HCT116 (cell line): ENCODE measurements around the gene RS1.

Experiments used
- CBX3 ChIP-seq: IDR thresholded peaks from 2 replicates; pipeline ENCODE4 v1.6.1; 2012; ENCODE audit warnings: low read depth
- CTCF ChIP-seq, 3 experiments: fragments of 200-600 bp in 1 of 3; sonication (generic) in 1 of 3; IDR thresholded peaks in 2 of 3; conservative IDR thresholded peaks in 1 of 3; 2 replicates each; pipeline ENCODE4 v1.5.1; 2012 to 2017; ENCODE audit warnings: low read depth in 2 of 3, low read length in 2 of 3, antibody characterized with exemption in 1 of 3, borderline replicate concordance in 1 of 3, control low read depth in 1 of 3, mild to moderate bottlenecking in 1 of 3, mixed read lengths in 1 of 3, mixed run types in 1 of 3, moderate library complexity in 1 of 3; ENCODE audit not compliant: insufficient read depth in 1 of 3
- EGR1 ChIP-seq: IDR thresholded peaks from 2 replicates; pipeline ENCODE4 v1.6.1; 2012; ENCODE audit warnings: low read depth
- EZH2 ChIP-seq: fragments of 200-600 bp; sonication (generic); IDR thresholded peaks from 2 replicates; pipeline ENCODE4 v1.6.1; 2017; ENCODE audit warnings: antibody characterized with exemption, mixed run types
- POLR2A ChIP-seq: IDR thresholded peaks from 2 replicates; pipeline ENCODE4 v1.7.0; 2011; ENCODE audit warnings: borderline replicate concordance; ENCODE audit not compliant: insufficient read depth, insufficient read length; ENCODE audit errors: extremely low read depth
- POLR2AphosphoS5 ChIP-seq: IDR thresholded peaks from 2 replicates; pipeline ENCODE4 v1.6.1; 2011; ENCODE audit warnings: mild to moderate bottlenecking, low read depth, low read length, moderate library complexity
- REST ChIP-seq: IDR thresholded peaks from 2 replicates; pipeline ENCODE4 v1.6.1; 2012; ENCODE audit warnings: low read depth
- SP1 ChIP-seq: IDR thresholded peaks from 2 replicates; pipeline ENCODE4 v1.6.1; 2012; ENCODE audit warnings: low read depth
- YY1 ChIP-seq: IDR thresholded peaks from 2 replicates; pipeline ENCODE4 v1.6.1; 2011; ENCODE audit warnings: low read length, low read depth, moderate library complexity, mild to moderate bottlenecking; ENCODE audit not compliant: insufficient replicate concordance; ENCODE audit errors: extremely low read depth
- ZNF274 ChIP-seq: fragments of 200-500 bp; sonication (Bioruptor generic); IDR thresholded peaks from 2 replicates; pipeline ENCODE4 v1.6.1; 2014; ENCODE audit warnings: mild to moderate bottlenecking, low read depth, low read length, inconsistent platforms
- TF ChIP-seq, protein P1 (sequence below): IDR thresholded peaks from 2 replicates; pipeline ENCODE4 v1.6.1; 2012

DNA sequence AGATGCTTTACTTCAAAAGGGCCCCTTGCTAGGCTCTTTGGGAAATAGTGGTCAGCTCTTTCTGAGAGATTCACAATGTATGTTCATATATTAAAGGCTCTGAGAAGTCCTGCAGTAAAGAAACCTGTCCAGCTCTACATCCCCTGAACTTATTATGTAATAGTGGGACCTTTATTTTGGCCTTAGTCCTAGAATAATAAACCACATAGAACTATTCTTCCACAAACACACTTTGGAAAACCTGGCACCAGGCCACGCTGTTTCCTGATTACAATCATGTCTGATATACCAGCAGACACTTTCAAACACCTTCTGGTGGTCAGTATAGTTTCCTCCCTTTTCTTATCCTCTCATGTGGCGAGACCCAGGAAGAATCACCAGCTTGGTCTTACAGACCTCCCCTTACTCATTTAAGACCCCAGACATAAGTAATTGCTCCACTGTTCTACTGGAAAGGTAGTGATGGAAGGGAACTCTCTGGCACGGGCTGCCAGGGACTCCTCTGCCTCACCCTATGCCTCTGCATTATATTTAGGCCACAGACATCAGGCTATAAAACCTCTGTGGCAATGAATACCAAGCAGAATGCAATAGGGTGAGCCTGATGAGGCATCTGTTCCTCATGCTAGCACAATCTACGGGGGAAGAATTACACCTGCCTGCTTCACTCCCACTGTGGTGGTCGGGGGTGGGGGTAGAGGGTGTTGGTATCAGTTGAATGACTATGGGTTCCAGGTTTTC is 29.9 kb upstream of the RS1 start:
- no peak for TF ChIP-seq POLR2A
- TF ChIP-seq EGR1: no peak
- TF ChIP-seq CTCF (IDR thresholded peaks at IDR 0.05 in 2 of 3, conservative IDR thresholded peaks at IDR 0.05 in 1 of 3; ENCODE audit: borderline replicate concordance in 1 of 3, insufficient read depth in 1 of 3, low read depth in 2 of 3, low read length in 2 of 3): no peak
- TF ChIP-seq ZNF274: no peak
- TF ChIP-seq POLR2AphosphoS5: no peak
- no peak for TF ChIP-seq EZH2
- TF ChIP-seq CBX3: no peak
- TF ChIP-seq, protein P1, sequence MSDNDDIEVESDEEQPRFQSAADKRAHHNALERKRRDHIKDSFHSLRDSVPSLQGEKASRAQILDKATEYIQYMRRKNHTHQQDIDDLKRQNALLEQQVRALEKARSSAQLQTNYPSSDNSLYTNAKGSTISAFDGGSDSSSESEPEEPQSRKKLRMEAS: no peak
- no peak for TF ChIP-seq SP1
- no peak for TF ChIP-seq REST
- TF ChIP-seq YY1: no peak
